HG02610 (cell line): ENCODE data around the gene SRSF10.
"Not testable (repeated sequence)": the region's sequence is repeated elsewhere in the genome, so short reads cannot be mapped to it uniquely, and the experiment has no call there.

ENCODE experiments used
- ATAC-seq: cut with Tn5 transposase; IDR thresholded peaks from one replicate; pipeline ENCODE4 v1.9.1; 2021; ENCODE audit warnings: mild to moderate bottlenecking, moderate library complexity; ENCODE audit not compliant: unreplicated experiment

The SRSF10 gene

GRCh38 chr1:23979881-23980727 is at the start of gene SRSF10:
SRSF10 (minus strand) TSS chr1:23980327; CDS start chr1:23980255, 72 bp downstream.
- peak; percentile 87 for ATAC-seq

DNA sequence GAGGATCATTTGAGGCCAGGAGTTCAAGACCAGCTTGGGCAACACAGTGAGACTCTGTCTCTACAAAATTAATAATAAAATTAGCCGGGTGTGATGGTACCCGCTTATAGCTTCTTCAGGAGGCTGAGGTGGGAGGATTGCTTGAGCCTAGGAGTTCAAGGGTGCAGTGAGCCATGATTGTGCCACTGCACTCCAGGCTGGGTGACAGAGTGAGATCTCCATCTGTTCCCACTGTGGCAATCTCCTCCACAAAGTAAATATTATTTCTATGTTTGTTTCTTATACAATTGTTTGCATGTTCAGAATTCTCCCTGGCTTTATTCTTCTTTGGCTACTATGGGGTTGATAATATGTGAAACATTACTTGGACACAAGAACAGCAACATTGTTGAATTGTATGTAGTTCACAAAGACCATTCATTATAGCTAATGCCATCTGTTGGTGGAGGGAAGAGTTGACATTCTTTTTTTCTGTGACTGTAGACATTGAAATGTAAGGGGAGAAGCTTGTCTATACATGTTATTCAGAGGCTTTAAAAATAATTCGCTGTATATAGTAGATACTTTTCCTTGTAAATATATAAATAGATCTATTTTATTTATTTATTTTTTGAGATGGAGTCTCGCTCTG is 47.8 kb upstream of the SRSF10 start:
- ATAC-seq, result no peak

- ATAC-seq, result no peak
These were observed 42.6 kb upstream of the SRSF10 start for GRCh38 chr1:24022581-24023361.

- no peak for ATAC-seq
These were observed 41.5 kb upstream of the SRSF10 start for GRCh38 chr1:24021403-24022266.

GRCh38 chr1:24020470-24020869 is 40.3 kb upstream of the SRSF10 start:
- no peak for ATAC-seq

DNA sequence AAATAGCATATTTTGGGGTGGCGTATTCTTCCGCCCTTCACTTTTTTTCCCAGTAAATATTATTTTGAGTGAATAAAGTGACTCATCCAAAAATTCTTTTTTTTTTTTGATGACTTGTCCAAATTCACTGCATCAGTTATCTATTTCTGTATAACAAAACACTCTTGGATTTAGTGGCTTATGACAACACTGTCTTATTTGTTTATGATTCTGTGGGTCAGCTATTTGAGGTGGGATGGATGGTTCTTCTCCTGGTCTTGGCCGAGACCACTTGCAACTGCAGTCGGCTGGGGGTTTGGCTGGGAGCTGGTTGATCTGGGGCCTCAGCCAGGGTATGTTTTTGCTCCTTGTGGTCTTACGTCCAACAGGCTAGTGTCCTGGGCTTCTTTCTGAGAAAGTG is 39.9 kb upstream of the SRSF10 start:
- no peak for ATAC-seq

- ATAC-seq, result no peak
These were observed 38.8 kb upstream of the SRSF10 start for GRCh38 chr1:24018611-24019580.

DNA sequence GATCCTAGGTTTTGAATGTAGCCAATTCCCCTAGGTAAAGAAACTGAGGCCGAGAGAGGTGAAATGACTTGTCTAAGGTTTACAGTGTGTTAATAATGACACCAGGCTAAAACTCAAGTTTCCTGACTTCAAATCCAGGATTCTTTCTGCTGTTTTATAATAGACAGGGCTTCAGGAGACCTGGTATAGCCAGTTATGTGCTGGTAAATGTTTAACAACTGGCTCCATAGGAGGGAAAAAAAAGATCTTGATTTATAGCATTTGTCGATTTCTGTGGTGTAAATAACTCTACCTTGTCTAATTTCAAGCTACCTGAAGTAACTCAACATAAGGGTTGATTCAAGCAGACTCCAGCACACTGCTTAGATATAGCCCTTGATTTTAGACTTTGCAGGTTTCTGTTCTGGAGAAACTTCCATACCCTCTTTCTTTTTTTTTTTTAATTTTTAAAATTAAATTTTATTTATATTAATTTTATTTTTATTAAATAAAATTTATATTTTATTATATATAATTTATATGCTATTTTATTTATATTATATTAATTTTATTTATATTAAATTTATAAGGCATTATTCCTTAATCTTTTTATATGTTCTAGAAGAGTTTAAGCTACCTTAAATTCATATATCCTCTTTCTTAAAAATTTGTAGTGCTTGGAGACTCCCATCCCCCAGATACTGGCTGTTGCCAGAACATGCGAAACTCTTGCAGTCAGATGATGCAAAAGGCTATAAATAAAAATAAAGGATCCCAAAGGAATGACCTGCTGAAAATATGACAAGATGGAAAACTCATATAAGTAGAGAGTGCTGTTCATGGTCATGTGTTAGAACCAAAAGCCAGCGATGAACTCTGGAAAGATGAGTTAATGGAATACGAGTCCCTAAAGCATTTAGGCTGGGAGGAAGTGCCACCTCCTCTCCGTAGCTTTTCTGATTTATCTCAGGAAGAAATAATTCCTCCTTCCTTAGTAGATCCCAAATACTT is 35.4 kb upstream of the SRSF10 start:
- ATAC-seq, result no peak

GRCh38 chr1:24012878-24013277 is 32.8 kb upstream of the SRSF10 start:
- ATAC-seq, result not testable (repeated sequence)

DNA sequence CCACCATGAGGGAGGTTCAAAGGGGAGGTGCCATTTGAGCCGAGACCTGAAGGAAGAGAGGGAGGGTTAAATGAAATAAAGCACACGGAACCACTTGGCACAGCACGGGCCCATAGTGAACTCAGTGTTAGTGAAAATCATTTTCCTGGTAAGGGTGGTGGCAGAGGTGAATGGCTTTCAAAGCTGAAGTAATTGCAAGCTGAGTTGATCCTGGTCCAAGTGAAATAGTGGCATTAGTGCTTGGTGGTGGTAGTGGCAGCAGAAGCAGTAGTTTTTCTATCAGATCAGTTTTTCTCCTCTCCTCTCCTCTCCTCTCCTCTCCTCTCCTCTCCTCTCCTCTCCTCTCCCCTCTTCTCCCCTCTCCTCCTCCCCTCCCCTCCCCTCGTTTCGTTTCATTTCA is 30.5 kb upstream of the SRSF10 start:
- no peak for ATAC-seq

- ATAC-seq, result no peak
These were observed 29.3 kb upstream of the SRSF10 start for GRCh38 chr1:24009406-24009805.

GRCh38 chr1:24008574-24009184 is 28.6 kb upstream of the SRSF10 start:
- not testable (repeated sequence) for ATAC-seq

GRCh38 chr1:24007079-24007478 is 27.0 kb upstream of the SRSF10 start:
- no peak for ATAC-seq

GRCh38 chr1:24005163-24005562 is 25.0 kb upstream of the SRSF10 start:
- ATAC-seq, result no peak

GRCh38 chr1:24004132-24004531 is 24.0 kb upstream of the SRSF10 start:
- no peak for ATAC-seq

GRCh38 chr1:24003331-24003972 is 23.3 kb upstream of the SRSF10 start:
- peak; percentile 63 for ATAC-seq

DNA sequence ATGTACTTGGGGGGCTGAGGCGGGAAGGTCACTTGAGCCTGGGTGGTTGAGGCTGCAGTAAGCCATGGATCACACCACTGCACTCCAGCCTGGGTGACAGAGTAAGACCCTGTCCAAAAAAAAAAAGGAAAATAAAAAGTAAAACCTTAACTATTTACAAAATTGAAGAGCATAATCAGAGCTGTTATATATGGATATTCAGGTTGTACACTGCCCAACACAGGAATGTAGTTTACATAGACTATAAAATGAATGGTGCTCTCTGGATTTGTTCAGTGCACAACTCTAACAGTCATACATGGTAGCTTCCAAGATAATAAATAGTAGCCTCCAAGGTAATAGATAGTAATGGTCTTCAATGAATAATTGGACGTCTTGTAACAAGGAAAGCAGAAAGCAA is 22.6 kb upstream of the SRSF10 start:
- no peak for ATAC-seq
